Islet precursor cell (in vitro differentiated cells): ENCODE data around the gene ALKBH2.

Experiments
- DNase-seq: peaks from one replicate; pipeline ENCODE4 v3.0.0-alpha.2; 2018

Gene ALKBH2

DNA sequence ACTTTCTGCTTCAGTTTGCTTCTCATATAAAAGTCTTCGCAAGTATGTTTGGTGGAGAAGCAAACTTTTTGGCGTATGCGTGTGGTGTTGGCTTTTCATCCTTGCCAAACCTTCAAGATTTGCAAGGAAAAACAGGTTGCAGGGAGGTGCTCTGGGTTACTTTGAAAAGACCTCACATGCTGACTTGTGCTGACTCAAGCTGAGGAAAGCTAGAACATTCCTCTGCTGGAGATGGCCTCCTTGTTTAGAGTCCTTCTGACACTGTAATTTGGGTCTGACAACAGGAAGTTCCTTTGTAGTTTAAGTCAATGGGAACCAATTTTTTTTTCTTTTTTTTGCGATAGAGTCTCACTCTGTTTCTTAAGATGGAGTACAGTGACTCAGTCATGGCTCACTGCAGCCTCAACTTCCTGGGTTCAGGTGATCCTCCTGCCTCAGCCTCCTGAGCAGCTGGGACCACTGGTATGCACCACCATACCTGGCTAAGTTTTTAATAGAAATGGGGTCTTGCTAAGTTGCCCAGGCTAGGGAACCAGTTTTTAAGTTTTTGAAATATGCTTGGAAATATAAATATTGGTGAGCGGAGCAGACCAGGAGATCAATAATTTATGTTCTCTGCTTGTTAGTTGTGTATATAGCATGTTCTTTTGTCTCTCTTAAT lies 20.5 kb upstream of the ALKBH2 start:
- DNase-seq = peak; percentile 51

DNA sequence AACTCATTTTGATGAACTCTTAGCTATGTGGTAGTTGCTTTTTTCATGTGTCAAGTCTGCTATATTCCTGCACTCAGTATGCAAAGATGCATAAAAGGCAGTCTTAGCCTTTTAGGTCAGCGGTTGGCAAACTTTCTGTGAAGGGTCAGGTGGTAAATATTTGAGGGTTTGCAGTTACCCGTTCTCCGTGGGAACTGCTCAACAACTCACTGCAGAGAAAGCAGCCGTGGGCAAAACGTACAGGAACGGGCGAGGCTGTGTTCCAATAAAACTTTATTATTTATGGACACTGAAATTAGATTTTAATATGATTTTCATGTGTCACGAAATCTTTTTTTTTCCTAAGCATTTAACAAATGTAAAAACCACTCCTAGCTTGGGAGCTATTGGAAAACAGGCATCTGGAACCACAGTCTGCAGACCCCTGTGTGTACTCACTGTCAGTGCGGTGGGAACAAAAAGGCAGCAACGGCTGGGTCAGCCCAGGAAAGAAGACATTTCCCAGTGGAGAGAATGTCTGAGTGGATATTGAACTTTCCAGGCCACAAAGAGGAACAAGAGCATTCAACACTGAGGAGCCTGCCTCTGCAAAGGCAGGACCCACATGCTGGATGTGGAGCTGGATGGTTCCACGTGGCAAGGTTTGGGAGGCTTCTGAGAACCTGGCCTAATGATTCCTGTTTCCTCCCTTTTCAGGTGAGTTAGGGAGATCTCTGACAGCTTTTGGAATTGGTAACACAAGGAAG lies 19.6 kb upstream of the ALKBH2 start:
- DNase-seq = peak; percentile 53

DNA sequence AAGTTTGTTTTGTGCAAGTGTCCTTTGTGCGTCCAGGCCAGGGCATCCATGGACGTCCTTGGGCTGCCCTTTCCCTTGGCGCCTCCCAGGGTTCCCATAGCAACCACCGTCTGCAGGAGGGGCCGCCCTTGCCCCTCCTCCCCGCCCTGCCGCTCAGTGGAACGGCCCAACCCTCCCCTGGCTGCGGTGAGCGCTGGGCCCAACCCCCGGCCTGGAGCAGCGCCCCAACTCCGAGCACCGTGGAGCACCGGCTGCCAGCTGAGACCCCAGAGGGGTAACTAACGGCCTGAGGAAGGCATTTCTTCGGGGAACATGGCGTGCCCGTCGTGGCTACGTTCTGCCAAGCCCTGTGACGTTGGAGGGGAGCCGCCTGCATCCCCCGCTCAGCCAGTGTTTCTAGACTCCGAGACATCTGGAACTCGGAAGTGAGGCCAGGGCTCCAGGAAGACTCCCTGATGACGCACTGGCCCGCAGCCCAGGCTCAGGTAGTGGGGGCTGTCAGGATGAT lies 17.8 kb upstream of the ALKBH2 start:
- DNase-seq = peak; percentile 95

GRCh38 chr12:109109746-109110350 lies 16.6 kb upstream of the ALKBH2 start:
- peak; percentile 42 for DNase-seq

GRCh38 chr12:109105176-109105575 lies 11.9 kb upstream of the ALKBH2 start:
- DNase-seq = no peak

- DNase-seq = no peak
Observed at GRCh38 chr12:109102491-109102890, 9.2 kb upstream of the ALKBH2 start.

DNA sequence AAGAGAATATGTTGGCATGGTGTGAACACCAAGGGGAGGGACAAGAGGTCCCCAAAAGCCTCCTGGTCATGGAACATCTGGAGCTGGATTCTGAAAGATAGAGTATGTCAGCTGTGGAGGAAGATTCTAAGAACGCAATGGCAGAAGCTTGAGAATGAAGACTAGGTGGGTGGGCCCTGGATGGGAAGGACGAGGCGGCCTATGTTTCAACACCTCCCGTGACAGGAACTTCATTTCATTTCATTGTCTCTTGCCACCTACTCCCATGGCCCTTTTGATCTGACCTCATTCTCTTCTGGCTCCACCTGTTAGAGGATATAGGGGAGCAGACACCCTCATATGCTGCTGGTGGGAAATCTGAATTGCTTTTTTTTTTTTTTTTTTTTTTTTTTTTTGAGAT lies 7.5 kb upstream of the ALKBH2 start:
- peak; percentile 29 for DNase-seq

DNA sequence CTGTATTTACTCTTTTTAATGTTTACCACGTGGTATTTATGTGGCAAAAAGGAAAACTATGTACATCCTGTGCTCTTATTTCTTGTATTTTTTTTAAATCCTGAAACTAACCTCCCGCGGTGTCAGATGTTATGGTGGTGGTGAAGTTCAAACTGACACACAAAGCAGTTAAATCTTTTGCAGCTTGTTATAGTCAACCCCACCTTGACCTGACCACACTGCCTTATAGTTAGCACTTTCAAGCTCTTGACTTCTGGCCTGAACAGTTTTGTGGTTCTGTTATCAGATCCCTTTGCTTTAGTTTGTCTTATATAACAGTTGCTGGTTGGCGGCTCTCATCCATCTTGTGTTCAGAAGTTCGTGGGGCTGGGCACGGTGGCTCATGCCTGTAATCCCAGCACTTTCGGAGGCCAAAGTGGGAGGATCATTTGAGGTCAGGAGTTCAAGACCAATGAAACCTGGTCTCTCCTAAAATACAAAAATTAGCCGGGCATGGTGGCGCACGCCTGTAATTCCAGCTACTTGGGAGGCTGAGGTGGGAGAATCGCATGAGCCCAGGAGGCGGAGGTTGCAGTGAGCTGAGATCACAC lies 6.3 kb upstream of the ALKBH2 start:
- DNase-seq = peak; percentile 22

- DNase-seq = peak; percentile 36
Observed at GRCh38 chr12:109098651-109099050, 5.4 kb upstream of the ALKBH2 start.

GRCh38 chr12:109098183-109098604 lies 4.9 kb upstream of the ALKBH2 start:
- DNase-seq = no peak

DNA sequence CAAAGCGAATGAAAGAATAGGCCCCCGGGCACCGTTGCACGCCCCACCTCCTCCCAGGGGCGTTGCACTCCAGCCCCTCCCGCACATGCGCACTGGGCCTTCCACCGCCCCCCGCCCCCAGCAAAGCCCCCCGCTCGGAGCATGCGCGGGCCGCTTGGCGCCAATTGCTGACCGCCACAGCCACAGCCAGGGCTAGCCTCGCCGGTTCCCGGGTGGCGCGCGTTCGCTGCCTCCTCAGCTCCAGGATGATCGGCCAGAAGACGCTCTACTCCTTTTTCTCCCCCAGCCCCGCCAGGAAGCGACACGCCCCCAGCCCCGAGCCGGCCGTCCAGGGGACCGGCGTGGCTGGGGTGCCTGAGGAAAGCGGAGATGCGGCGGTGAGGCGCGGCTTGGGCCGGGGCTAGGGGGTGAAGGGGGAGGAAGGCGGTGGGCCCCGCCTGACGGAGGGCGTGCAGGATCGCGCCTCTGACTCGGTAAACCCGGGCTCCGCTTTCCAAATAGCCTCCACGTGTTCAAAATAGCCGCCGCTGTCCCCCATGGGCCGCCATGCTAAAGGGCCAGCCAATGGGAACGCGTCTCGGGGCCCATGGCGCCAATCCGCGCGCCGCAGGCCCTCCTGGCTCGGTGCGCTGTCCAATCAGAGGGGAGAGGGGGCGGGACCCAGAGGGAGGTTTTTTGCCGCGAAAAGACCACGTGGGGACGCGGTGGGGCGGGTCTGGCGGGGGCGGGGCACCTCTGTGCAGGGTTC lies 4.3 kb upstream of the ALKBH2 start, which contains the start of gene UNG:
Gene UNG (plus strand): TSS at position 163 of the 748 bp plus-strand sequence. CDS start 83 bp downstream, at position 246.
- peak; percentile 99 for DNase-seq

DNA sequence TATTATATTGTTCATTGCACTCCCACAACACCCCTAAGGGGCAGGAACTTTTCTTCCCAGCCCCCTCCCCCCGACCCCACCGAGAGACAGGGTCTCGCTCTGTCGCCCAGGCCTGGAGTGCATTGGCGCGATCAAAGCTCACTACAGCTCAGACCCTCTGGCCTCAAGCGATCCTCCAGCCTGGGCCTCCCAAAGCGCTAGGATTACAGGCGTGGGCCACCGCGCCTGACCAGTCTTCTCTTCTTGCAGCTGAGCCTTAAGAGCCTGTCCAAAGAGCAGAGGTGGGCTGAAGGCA lies 3.8 kb upstream of the ALKBH2 start:
- DNase-seq = no peak

DNA sequence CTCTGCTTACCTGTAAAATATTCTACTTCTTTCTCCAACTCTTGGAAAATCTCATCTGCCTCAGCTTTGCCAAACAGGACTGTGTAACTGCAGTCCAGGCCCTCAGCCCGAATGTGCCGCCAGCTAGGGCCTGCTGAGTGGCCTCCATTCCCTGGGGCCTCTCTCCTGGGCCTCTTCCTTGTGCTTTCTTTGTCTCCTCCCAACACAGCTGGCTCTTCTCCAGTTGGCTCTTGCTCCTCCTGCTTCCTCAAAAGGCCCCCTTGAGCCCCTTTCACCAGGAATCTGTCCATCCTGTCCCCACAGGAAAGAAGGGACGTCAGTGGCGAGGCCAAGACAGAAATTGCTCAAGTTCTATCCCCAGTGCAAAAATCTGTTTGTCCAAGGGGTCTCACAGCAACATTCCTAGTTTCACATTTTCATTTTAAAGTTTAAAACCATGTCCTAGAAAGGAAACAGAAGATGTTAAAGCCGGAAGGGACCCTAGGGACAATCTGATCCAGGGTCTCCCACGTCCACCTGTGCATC lies 713 bp downstream of the ALKBH2 start:
- DNase-seq = peak; percentile 30

GRCh38 chr12:109089683-109090082 lies 3.6 kb downstream of the ALKBH2 start:
- no peak for DNase-seq

DNA sequence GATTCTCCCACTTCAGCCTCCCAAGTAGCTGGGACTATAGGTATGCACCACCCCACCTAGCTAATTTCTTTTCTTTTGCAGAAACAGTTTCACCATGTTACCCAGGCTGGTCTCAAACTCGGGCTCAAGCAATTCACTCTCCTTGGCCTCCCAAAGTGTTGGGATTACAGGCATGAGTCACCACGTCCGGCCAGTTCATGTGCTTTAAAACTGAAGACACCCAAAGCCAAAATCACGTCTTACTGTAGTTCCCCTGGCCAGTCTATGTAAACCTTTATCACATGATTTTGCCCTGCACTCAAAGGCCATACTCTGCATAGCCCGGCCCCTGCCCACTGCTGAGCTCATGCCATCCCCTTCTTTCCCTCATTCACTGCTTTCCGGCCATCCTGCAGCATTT lies 4.5 kb downstream of the ALKBH2 start:
- peak; percentile 53 for DNase-seq

DNA sequence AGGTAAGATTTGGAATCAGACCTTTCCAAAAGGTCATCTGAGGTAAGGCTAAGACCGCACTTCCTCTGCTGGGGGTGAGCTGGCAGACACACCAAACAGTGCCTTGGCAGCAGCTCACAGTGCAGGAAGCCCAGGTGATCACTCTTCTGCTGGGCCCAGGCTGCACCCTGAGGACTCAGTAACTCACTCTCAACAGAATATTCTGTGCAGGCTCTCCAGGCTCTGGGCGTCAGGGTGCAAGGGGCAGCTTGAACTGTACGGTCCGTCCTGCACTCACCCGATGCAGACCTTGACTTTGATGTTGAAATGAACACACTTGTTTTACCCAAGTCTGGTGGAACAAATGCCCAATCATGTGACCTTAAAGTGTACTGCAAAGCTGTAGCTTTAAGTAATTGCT lies 6.0 kb downstream of the ALKBH2 start:
- peak; percentile 37 for DNase-seq

- DNase-seq = peak; percentile 45
Observed at GRCh38 chr12:109085590-109085989, 7.7 kb downstream of the ALKBH2 start.

DNA sequence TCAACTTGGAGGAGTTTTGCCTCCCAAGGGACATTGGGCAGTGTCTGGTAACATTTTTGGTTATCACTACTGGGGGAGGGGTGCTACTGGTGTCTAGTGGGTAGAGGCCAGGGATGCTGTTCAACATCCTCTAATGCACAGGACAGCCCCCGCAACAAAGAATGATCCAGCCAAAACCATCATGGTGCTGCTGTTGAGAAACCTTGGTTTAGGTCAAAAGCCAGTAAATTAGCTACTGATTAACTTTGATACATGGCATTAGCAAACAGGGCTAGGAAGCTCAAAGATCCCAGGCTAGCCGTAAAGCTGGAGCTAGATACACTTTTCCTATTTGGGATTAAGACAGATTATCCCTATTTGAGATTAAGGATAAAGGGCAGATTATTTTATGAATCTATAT lies 8.8 kb downstream of the ALKBH2 start:
- peak; percentile 25 for DNase-seq

- DNase-seq = peak; percentile 45
Observed at GRCh38 chr12:109082751-109083150, 10.5 kb downstream of the ALKBH2 start.

DNA sequence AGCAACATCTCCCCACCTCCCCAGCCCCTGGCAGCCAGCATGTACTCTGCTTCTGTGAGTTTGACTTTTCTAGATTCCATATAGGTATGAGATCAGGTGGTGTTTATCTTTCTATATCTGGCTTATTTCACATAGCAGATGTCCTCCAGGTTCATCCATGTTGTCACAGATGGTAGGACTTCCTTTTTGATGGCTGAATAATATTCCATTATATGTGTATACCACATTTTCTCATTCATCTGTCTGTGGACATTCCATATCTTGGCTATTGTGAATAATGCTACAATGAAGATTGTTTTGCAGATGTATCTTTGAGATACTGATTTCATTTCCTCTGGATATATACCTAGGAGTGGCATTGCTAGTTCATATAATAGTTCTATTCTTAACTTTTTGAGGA lies 18.4 kb downstream of the ALKBH2 start:
- no peak for DNase-seq

DNA sequence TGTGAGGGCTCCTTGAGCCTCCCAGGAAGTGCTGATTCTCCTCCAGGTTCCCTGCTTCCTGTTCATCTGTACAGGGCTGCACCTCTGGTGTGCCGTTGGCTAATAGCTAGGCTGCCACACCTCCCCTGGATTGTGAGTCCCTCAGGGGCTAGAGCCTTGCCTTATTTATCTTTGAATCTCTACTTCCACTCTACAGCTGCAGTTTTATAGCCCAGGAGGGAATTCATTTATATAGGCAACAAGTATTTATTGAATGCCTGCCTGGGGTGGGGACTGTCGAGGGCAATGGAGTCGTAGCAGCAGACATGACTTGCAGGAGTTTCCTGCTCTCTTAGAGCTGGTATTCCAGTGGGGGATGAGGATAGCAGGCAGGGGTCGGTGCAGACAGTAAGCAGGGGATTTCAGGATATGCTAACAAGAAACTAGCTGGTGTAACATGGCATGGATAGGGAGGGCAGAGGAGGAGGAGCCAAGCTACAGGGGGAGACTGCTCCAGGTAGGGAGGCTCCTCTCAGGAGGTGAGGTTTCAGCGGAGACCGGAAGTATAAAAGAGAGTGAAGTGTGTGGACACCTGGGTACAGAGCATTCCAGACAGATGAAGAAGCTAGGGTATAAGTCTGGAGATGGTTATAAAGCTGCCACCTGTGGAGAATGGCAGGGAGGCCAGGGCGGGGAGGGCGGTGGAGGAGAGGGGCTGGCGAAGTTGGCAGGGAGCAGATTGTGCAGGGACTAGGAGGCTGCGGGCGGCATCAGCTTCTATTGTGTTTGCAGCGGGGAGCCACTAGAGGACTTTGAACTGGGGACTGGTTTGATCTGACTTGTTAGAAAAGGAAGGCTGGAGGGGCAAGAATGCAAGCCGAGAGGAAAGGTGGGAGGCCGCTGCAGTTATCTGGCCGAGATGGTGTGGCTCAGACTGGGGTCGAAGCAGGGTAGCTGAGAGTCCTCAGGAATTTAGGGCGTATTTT lies 23.7 kb downstream of the ALKBH2 start:
- DNase-seq = peak; percentile 66

DNA sequence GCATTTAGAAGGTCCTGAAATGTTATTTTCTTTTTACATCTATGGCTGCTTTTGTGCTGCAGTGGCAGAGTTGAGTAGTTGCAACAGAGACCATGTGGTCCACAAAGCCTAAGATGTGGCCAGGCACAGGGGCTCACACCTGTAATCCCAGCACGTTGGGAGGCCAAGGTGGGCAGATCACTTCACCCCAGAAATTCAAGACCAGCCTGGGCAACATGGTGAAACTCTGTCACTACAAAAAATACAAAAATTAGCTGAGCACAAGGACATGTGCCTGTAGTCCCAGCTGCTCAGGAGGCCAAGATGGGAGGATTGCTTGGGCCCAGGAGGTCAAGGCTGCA lies 27.4 kb downstream of the ALKBH2 start:
- DNase-seq = no peak
